Endothelial cell of umbilical vein (primary cell): Measurements from ENCODE around the gene RPL10A. TPM values are rescaled to one million over a fixed set of nuclear protein-coding genes. Genes with fewer than 3 reads are reported as not detected.
"Not testable (repeated sequence)": the region's sequence is repeated elsewhere in the genome, so short reads cannot be mapped to it uniquely, and the experiment has no call there.

Experiments
- BruUV-seq: library from RNA; stranded (reverse); fragments of 400-500 nt; replicated peaks from 2 replicates; lab custom pipeline; 2021; lab: Mats Ljungman, UMichigan
- CTCF ChIA-PET: fragments of 300-600, 350-600 bp; sonication (Branson Sonifier 250); formaldehyde crosslinking; loops from one replicate; lab custom pipeline; 2021; ENCODE audit warnings: antibody characterized with exemption, inconsistent platforms; lab: Charles Lee
- POLR2A ChIA-PET: fragments of 300-600, 350-600 bp; sonication (Branson Sonifier 250); formaldehyde crosslinking; loops from one replicate; lab custom pipeline; 2021; ENCODE audit warnings: antibody characterized with exemption, inconsistent platforms; lab: Charles Lee
- DNase-seq: peaks from one replicate; pipeline ENCODE4 v3.0.0-alpha.2; 2011; ENCODE audit warnings: low read depth, low spot score
- FAIRE-seq: peaks from 2 replicates; lab custom pipeline; 2011; peaks lifted over from hg19 to GRCh38; lab: Jason Lieb, UNC
- H2AFZ ChIP-seq: 2 replicates; pipeline ENCODE4 v1.6.0; 2012; ENCODE audit warnings: low read depth, low read length, control low read depth, inconsistent platforms
- H3K27ac ChIP-seq: 2 replicates; pipeline ENCODE4 v1.5.1; 2011; ENCODE audit warnings: low read depth, mild to moderate bottlenecking, control low read depth, low read length, moderate library complexity; ENCODE audit not compliant: insufficient read depth
- H3K27me3 ChIP-seq, 2 experiments: 2 replicates each; pipeline versions ENCODE4 v1.6.0 to v1.6.1; 2011; ENCODE audit warnings: low read length in 2 of 2, mixed read lengths in 1 of 2; ENCODE audit not compliant: control insufficient read depth in 2 of 2, insufficient read depth in 2 of 2
- H3K36me3 ChIP-seq, 2 experiments: 2 replicates in 1 of 2; 3 replicates in 1 of 2; pipeline ENCODE4 v1.5.1; 2011; ENCODE audit warnings: low read length in 2 of 2, mild to moderate bottlenecking in 1 of 2, moderate library complexity in 1 of 2; ENCODE audit not compliant: control insufficient read depth in 2 of 2, insufficient read depth in 2 of 2; ENCODE audit errors: extremely low read depth in 1 of 2
- H3K4me1 ChIP-seq: 3 replicates; pipeline ENCODE4 v1.5.1; 2011; ENCODE audit warnings: mild to moderate bottlenecking, low read length; ENCODE audit not compliant: control insufficient read depth, insufficient read depth; ENCODE audit errors: extremely low read depth
- H3K4me2 ChIP-seq: 2 replicates; pipeline ENCODE4 v1.6.1; 2011; ENCODE audit warnings: low read length, control low read depth, mixed read lengths; ENCODE audit not compliant: insufficient read depth
- H3K4me3 ChIP-seq, 3 experiments: fragments of 200-600 bp in 1 of 3; sonication (generic), shearing (Covaris generic) in 1 of 3; replicated peaks in 1 of 3; 2 replicates each; pipeline ENCODE4 v1.5.1; 2011 to 2016; ENCODE audit warnings: control low read depth in 3 of 3, low read length in 3 of 3, mild to moderate bottlenecking in 2 of 3, inconsistent platforms in 1 of 3, low read depth in 1 of 3, moderate library complexity in 1 of 3; ENCODE audit not compliant: insufficient read depth in 1 of 3
- H3K79me2 ChIP-seq: 2 replicates; pipeline ENCODE4 v1.6.0; 2012; ENCODE audit warnings: low read length, inconsistent platforms; ENCODE audit not compliant: control insufficient read depth, insufficient read depth
- H3K9ac ChIP-seq: replicated peaks from 2 replicates; pipeline ENCODE3; 2011; ENCODE audit warnings: low read length, control low read depth; ENCODE audit not compliant: insufficient read depth; ENCODE audit errors: extremely low read depth
- H3K9me1 ChIP-seq: replicated peaks from 3 replicates; pipeline ENCODE4 v1.6.0; 2011; ENCODE audit warnings: mild to moderate bottlenecking, low read length; ENCODE audit not compliant: control insufficient read depth, insufficient read depth; ENCODE audit errors: extremely low read depth
- H3K9me3 ChIP-seq: replicated peaks from 2 replicates; pipeline ENCODE4 v1.5.1; 2012; ENCODE audit warnings: low read length, inconsistent platforms; ENCODE audit not compliant: control insufficient read depth, insufficient read depth
- H4K20me1 ChIP-seq: replicated peaks from 2 replicates; pipeline ENCODE3; 2011; ENCODE audit warnings: mild to moderate bottlenecking, low read length; ENCODE audit not compliant: control insufficient read depth, insufficient read depth; ENCODE audit errors: extremely low read depth
- EZH2 ChIP-seq: IDR thresholded peaks from 2 replicates; pipeline ENCODE4 v1.6.1; 2012; ENCODE audit warnings: borderline replicate concordance, low read depth, mild to moderate bottlenecking, moderate library complexity, low read length, inconsistent platforms; ENCODE audit not compliant: severe bottlenecking
- FOS ChIP-seq: IDR thresholded peaks from 2 replicates; pipeline ENCODE4 v1.6.1; 2011; ENCODE audit warnings: mild to moderate bottlenecking, low read length, moderate library complexity, borderline replicate concordance; ENCODE audit not compliant: insufficient read depth
- GATA2 ChIP-seq: IDR thresholded peaks from 2 replicates; pipeline ENCODE4 v1.7.0; 2011; ENCODE audit warnings: low read depth, mild to moderate bottlenecking, moderate library complexity, mixed read lengths, low read length; ENCODE audit not compliant: insufficient read length, insufficient read depth
- JUN ChIP-seq: IDR thresholded peaks from 2 replicates; pipeline ENCODE4 v1.6.1; 2011; ENCODE audit warnings: borderline replicate concordance, low read depth; ENCODE audit not compliant: insufficient read length, insufficient read depth
- MAX ChIP-seq: IDR thresholded peaks from 2 replicates; pipeline ENCODE4 v1.6.1; 2011; ENCODE audit not compliant: insufficient read depth, insufficient read length
- MYC ChIP-seq: IDR thresholded peaks from one replicate; pipeline ENCODE4 v1.6.1; 2011; ENCODE audit warnings: mild to moderate bottlenecking, low read depth, low read length
- POLR2A ChIP-seq: IDR thresholded peaks from 2 replicates; pipeline ENCODE4 v1.6.1; 2012; ENCODE audit warnings: low read depth, mild to moderate bottlenecking, control low read depth, low read length
- POLR2AphosphoS5 ChIP-seq: IDR thresholded peaks from 2 replicates; pipeline ENCODE4 v1.6.1; 2012; ENCODE audit warnings: low read depth, mild to moderate bottlenecking, control low read depth, low read length, moderate library complexity; ENCODE audit not compliant: insufficient read depth
- dilution Hi-C: fragments of 300-500 bp; cut with MboI; formaldehyde crosslinking; loops from one replicate; pipeline ENCODE4 v1.15.0; 2019; ENCODE audit warnings: low sequenced_read_pairs; ENCODE audit not compliant: extremely low pct_ligation_motif_present
- intact Hi-C: fragments of 100-400 bp; cut with micrococcal nuclease; formaldehyde crosslinking; loops from one replicate; pipeline ENCODE4 v1.10.0; 2022
- polyA plus RNA-seq, 4 experiments: library from polyadenylated mRNA; depleted of rRNA in 3 of 4; stranded (reverse) in 3 of 4; unstranded in 1 of 4; fragments of >200 nt; gene quantifications; 2 replicates each; pipeline versions ENCODE4 v1.2.1 to v1.2.3, GENCODE V29; 2011 to 2012; ENCODE audit warnings: missing spikeins in 1 of 4
- total RNA-seq: library from RNA; stranded (reverse); gene quantifications from 2 replicates; pipeline ENCODE4 v1.2.3, GENCODE V29; 2021
- TF ChIP-seq, protein P1 (sequence below), 2 donors: IDR thresholded peaks; 1 replicate in 1 of 2; 2 replicates in 1 of 2; pipeline ENCODE4 v1.5.1; 2011; ENCODE audit warnings: low read length in 2 of 2, mild to moderate bottlenecking in 2 of 2, moderate library complexity in 2 of 2, control low read depth in 1 of 2, inconsistent platforms in 1 of 2, low read depth in 1 of 2; ENCODE audit not compliant: insufficient read depth in 1 of 2; ENCODE audit errors: extremely low read depth in 1 of 2

RPL10A gene
- total and polyA plus RNA-seq, 2 donors (not counting 3 experiments of a cell fraction or from before 2014, with no cell fraction given): 1,339 to 1,956 TPM

GRCh38 chr6:35432702-35433101 lies 35.5 kb upstream of the RPL10A start:
- H3K27ac ChIP-seq, H3K9me3 ChIP-seq, H3K9me1 ChIP-seq, H2AFZ ChIP-seq, DNase-seq, POLR2A ChIA-PET, FAIRE-seq, dilution Hi-C loops, H3K79me2 ChIP-seq, H3K4me2 ChIP-seq, H4K20me1 ChIP-seq, H3K27me3 ChIP-seq, intact Hi-C loops, BruUV-seq, H3K4me3 ChIP-seq, H3K9ac ChIP-seq, H3K36me3 ChIP-seq: not testable (repeated sequence)
- H3K4me1 ChIP-seq: peaks cover 13% of the 10 kb centered on the region
- CTCF ChIA-PET: interaction anchor here (0.8 to 5.8 kb wide), 4 partner anchors 9 to 17 kb away, joined by 3 to 29 read pairs (median 4); no protein-coding TSS in a partner anchor

GRCh38 chr6:35435074-35435837 lies 32.9 kb upstream of the RPL10A start:
- no peaks in the 10 kb centered on the region for H3K36me3 ChIP-seq
- no peak overlapping the region for H3K27ac ChIP-seq
- H3K9me1 ChIP-seq: no peaks in the 10 kb centered on the region
- ChIA-PET POLR2A (no interaction called here), CTCF (interaction anchor here (2.2 to 5.8 kb wide), 3 partner anchors 14 to 20 kb away, joined by 4 to 29 read pairs (median 10); no protein-coding TSS in a partner anchor)
- no peaks in the 10 kb centered on the region for H3K27me3 ChIP-seq
- dilution Hi-C loops (no loop called here), intact Hi-C loops (no loop called here)
- no peaks in the 10 kb centered on the region for H3K79me2 ChIP-seq
- no peak overlapping the region for H3K4me2 ChIP-seq
- TF ChIP-seq FOS (no peak), MYC (no peak), GATA2 (no peak), POLR2AphosphoS5 (no peak), MAX (no peak), JUN (no peak), POLR2A (no peak), EZH2 (no peak)
- TF ChIP-seq, protein P1, sequence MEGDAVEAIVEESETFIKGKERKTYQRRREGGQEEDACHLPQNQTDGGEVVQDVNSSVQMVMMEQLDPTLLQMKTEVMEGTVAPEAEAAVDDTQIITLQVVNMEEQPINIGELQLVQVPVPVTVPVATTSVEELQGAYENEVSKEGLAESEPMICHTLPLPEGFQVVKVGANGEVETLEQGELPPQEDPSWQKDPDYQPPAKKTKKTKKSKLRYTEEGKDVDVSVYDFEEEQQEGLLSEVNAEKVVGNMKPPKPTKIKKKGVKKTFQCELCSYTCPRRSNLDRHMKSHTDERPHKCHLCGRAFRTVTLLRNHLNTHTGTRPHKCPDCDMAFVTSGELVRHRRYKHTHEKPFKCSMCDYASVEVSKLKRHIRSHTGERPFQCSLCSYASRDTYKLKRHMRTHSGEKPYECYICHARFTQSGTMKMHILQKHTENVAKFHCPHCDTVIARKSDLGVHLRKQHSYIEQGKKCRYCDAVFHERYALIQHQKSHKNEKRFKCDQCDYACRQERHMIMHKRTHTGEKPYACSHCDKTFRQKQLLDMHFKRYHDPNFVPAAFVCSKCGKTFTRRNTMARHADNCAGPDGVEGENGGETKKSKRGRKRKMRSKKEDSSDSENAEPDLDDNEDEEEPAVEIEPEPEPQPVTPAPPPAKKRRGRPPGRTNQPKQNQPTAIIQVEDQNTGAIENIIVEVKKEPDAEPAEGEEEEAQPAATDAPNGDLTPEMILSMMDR (IDR thresholded peaks at IDR 0.05; ENCODE audit: extremely low read depth in 1 of 2, insufficient read depth in 1 of 2, low read depth in 1 of 2, low read length in 2 of 2): no peak
- no peak overlapping the region for H3K4me3 ChIP-seq
- no TSS peak for BruUV-seq
- H4K20me1 ChIP-seq: no peaks in the 10 kb centered on the region
- FAIRE-seq (no peak), DNase-seq (no peak)
- H2AFZ ChIP-seq: no peak overlapping the region
- H3K9me3 ChIP-seq: peaks cover under 1% of the 10 kb centered on the region
- no peak overlapping the region for H3K9ac ChIP-seq
- H3K4me1 ChIP-seq: no peaks in the 10 kb centered on the region
